H1 (cell line): ENCODE measurements around the gene IDH2. TPM values are rescaled to one million over a fixed set of nuclear protein-coding genes. Genes with fewer than 3 reads are reported as not detected.

Experiments
- CTCF ChIA-PET: fragments of 300-600 bp; sonication (Branson Sonifier 250); formaldehyde crosslinking; loops from one replicate; lab custom pipeline; 2021; ENCODE audit not compliant: partially characterized antibody; lab: Charles Lee
- POLR2A ChIA-PET: fragments of 300-600 bp; sonication (Branson Sonifier 250); formaldehyde crosslinking; loops from one replicate; lab custom pipeline; 2021; ENCODE audit warnings: inconsistent platforms; ENCODE audit not compliant: partially characterized antibody; lab: Charles Lee
- DNase-seq, 2 experiments: peaks; one replicate each; pipeline versions ENCODE4 v3.0.0 to v3.0.0-alpha.2; 2010 to 2022; ENCODE audit warnings: low spot score in 2 of 2, low read depth in 1 of 2, mixed read lengths in 1 of 2
- FAIRE-seq: peaks from 2 replicates; lab custom pipeline; 2011; peaks lifted over from hg19 to GRCh38; lab: Jason Lieb, UNC
- H2AFZ ChIP-seq: 2 replicates; pipeline ENCODE4 v1.8.1; 2012; ENCODE audit warnings: low read length, inconsistent platforms
- H2AK5ac ChIP-seq: 2 replicates; pipeline ENCODE4 v1.6.1; 2013; ENCODE audit warnings: low read depth, low read length
- H2BK120ac ChIP-seq: replicated peaks from 2 replicates; pipeline ENCODE3; 2013; ENCODE audit warnings: low read depth, low read length, inconsistent platforms
- H2BK12ac ChIP-seq: 2 replicates; pipeline ENCODE4 v1.6.1; 2013; ENCODE audit warnings: low read depth, low read length
- H2BK15ac ChIP-seq: 2 replicates; pipeline ENCODE4 v1.6.1; 2013; ENCODE audit warnings: low read length
- H2BK20ac ChIP-seq: 2 replicates; pipeline ENCODE4 v1.6.1; 2013; ENCODE audit warnings: low read length
- H2BK5ac ChIP-seq: 2 replicates; pipeline ENCODE4 v1.6.1; 2013; ENCODE audit warnings: low read depth, low read length
- H3K14ac ChIP-seq: 2 replicates; pipeline ENCODE4 v1.6.1; 2013; ENCODE audit warnings: inconsistent platforms; ENCODE audit not compliant: insufficient read length
- H3K18ac ChIP-seq: 2 replicates; pipeline ENCODE4 v1.6.1; 2013; ENCODE audit warnings: low read length; ENCODE audit errors: extremely low read depth
- H3K23ac ChIP-seq: 2 replicates; pipeline ENCODE4 v1.6.1; 2013; ENCODE audit warnings: inconsistent platforms; ENCODE audit not compliant: insufficient read length
- H3K23me2 ChIP-seq: 2 replicates; pipeline ENCODE4 v1.6.1; 2013; ENCODE audit warnings: low read depth, low read length
- H3K27ac ChIP-seq: 2 replicates; pipeline ENCODE4 v1.6.1; 2011; ENCODE audit warnings: low read depth, low read length, inconsistent platforms
- H3K27me3 ChIP-seq, 4 experiments: replicated peaks in 1 of 4; 1 replicate in 1 of 4; 2 replicates in 3 of 4; pipeline versions ENCODE4 v1.6.1 to v1.8.1; 2011 to 2013; ENCODE audit warnings: low read length in 3 of 4, mild to moderate bottlenecking in 3 of 4, inconsistent platforms in 2 of 4, mixed read lengths in 2 of 4, moderate library complexity in 1 of 4; ENCODE audit not compliant: control insufficient read depth in 3 of 4, insufficient read depth in 3 of 4; ENCODE audit errors: extremely low read depth in 1 of 4
- H3K36me3 ChIP-seq, 4 experiments: 2 replicates each; pipeline versions ENCODE4 v1.6.1 to v1.8.1; 2011 to 2013; ENCODE audit warnings: mild to moderate bottlenecking in 4 of 4, low read length in 3 of 4, moderate library complexity in 2 of 4, control low read depth in 1 of 4, inconsistent platforms in 1 of 4; ENCODE audit not compliant: insufficient read depth in 4 of 4, control insufficient read depth in 2 of 4
- H3K4ac ChIP-seq: replicated peaks from 2 replicates; pipeline ENCODE3; 2013; ENCODE audit warnings: low read length, low read depth, mixed read lengths, inconsistent platforms; ENCODE audit not compliant: insufficient read length
- H3K4me1 ChIP-seq, 4 experiments: replicated peaks in 1 of 4; 1 replicate in 1 of 4; 2 replicates in 3 of 4; pipeline versions ENCODE4 v1.6.1 to v1.8.1; 2011 to 2013; ENCODE audit warnings: low read length in 3 of 4, inconsistent platforms in 2 of 4, mixed read lengths in 1 of 4; ENCODE audit not compliant: insufficient read depth in 4 of 4, control insufficient read depth in 3 of 4
- H3K4me2 ChIP-seq, 2 experiments: 2 replicates each; pipeline versions ENCODE4 v1.6.1 to v1.8.1; 2011 to 2013; ENCODE audit warnings: low read depth in 2 of 2, low read length in 2 of 2, control low read depth in 1 of 2, inconsistent platforms in 1 of 2, mild to moderate bottlenecking in 1 of 2; ENCODE audit not compliant: insufficient read depth in 1 of 2
- H3K4me3 ChIP-seq, 4 experiments: fragments of 200-600, 300-600 bp in 1 of 4; sonication (generic), shearing (Covaris generic), sonication (Bioruptor Twin) in 1 of 4; 2 replicates each; pipeline versions ENCODE4 v1.5.1 to v1.8.1; 2011 to 2016; ENCODE audit warnings: low read length in 4 of 4, low read depth in 3 of 4, control low read depth in 2 of 4, inconsistent platforms in 2 of 4, mild to moderate bottlenecking in 2 of 4, mixed read lengths in 1 of 4, moderate library complexity in 1 of 4; ENCODE audit not compliant: insufficient read depth in 2 of 4; ENCODE audit errors: extremely low read depth in 1 of 4
- H3K56ac ChIP-seq: replicated peaks from 2 replicates; pipeline ENCODE3; 2013; ENCODE audit warnings: low read depth, mild to moderate bottlenecking, mixed read lengths, low read length, inconsistent platforms; ENCODE audit not compliant: insufficient read length
- H3K79me1 ChIP-seq: 2 replicates; pipeline ENCODE4 v1.6.1; 2013; ENCODE audit warnings: low read depth, low read length, control low read depth
- H3K79me2 ChIP-seq, 2 experiments: 2 replicates each; pipeline versions ENCODE4 v1.6.1 to v1.8.1; 2012 to 2013; ENCODE audit warnings: low read length in 2 of 2, mild to moderate bottlenecking in 2 of 2, inconsistent platforms in 1 of 2; ENCODE audit not compliant: insufficient read depth in 2 of 2, control insufficient read depth in 1 of 2
- H3K9ac ChIP-seq, 4 experiments: replicated peaks in 1 of 4; 1 replicate in 1 of 4; 2 replicates in 3 of 4; pipeline versions ENCODE4 v1.6.1 to v1.8.1; 2011 to 2013; ENCODE audit warnings: low read depth in 3 of 4, low read length in 3 of 4, control low read depth in 2 of 4, mild to moderate bottlenecking in 2 of 4, moderate library complexity in 2 of 4, inconsistent platforms in 1 of 4; ENCODE audit errors: extremely low read depth in 1 of 4
- H3K9me3 ChIP-seq, 2 experiments: 2 replicates each; pipeline versions ENCODE4 v1.6.1 to v1.8.1; 2012 to 2013; ENCODE audit warnings: mild to moderate bottlenecking in 2 of 2, moderate library complexity in 2 of 2, control low read depth in 1 of 2, inconsistent platforms in 1 of 2, low read depth in 1 of 2, low read length in 1 of 2, mixed read lengths in 1 of 2; ENCODE audit not compliant: insufficient read depth in 2 of 2
- H4K20me1 ChIP-seq, 2 experiments: replicated peaks in 1 of 2; 2 replicates each; pipeline versions ENCODE3 to v1.8.1; 2011 to 2013; ENCODE audit warnings: inconsistent platforms in 2 of 2, low read length in 2 of 2, mild to moderate bottlenecking in 1 of 2; ENCODE audit not compliant: insufficient read depth in 2 of 2, control insufficient read depth in 1 of 2
- H4K5ac ChIP-seq: 2 replicates; pipeline ENCODE4 v1.6.1; 2013; ENCODE audit warnings: low read length, low read depth, mixed read lengths, inconsistent platforms; ENCODE audit not compliant: insufficient read length
- H4K8ac ChIP-seq: 2 replicates; pipeline ENCODE4 v1.8.0; 2013; ENCODE audit warnings: mild to moderate bottlenecking, moderate library complexity, low read length, inconsistent platforms; ENCODE audit not compliant: insufficient read depth; ENCODE audit errors: extremely low read depth
- H4K91ac ChIP-seq: replicated peaks from 2 replicates; pipeline ENCODE3; 2013; ENCODE audit warnings: low read length, mixed read lengths, inconsistent platforms; ENCODE audit not compliant: insufficient read length
- ATF3 ChIP-seq: IDR thresholded peaks from 2 replicates; pipeline ENCODE4 v1.6.1; 2011; ENCODE audit warnings: low read depth, mild to moderate bottlenecking, low read length; ENCODE audit not compliant: insufficient read depth
- CREB1 ChIP-seq: IDR thresholded peaks from 2 replicates; pipeline ENCODE4 v1.6.1; 2012; ENCODE audit warnings: inconsistent platforms
- CTBP2 ChIP-seq: IDR thresholded peaks from 2 replicates; pipeline ENCODE4 v1.7.0; 2011; ENCODE audit warnings: borderline replicate concordance, mild to moderate bottlenecking, moderate library complexity, mixed read lengths, low read length; ENCODE audit not compliant: insufficient read depth, insufficient read length
- GABPA ChIP-seq: IDR thresholded peaks from 2 replicates; pipeline ENCODE4 v1.6.1; 2011; ENCODE audit warnings: mild to moderate bottlenecking, low read length, moderate library complexity, borderline replicate concordance; ENCODE audit not compliant: insufficient read depth
- KDM1A ChIP-seq: fragments of 200-600, 300-600 bp; sonication (generic); IDR thresholded peaks from 2 replicates; pipeline ENCODE4 v1.7.1; 2016; ENCODE audit warnings: mild to moderate bottlenecking, low read length, borderline replicate concordance
- KDM4A ChIP-seq: IDR thresholded peaks from one replicate; pipeline ENCODE4 v1.7.1; 2012; ENCODE audit warnings: low read depth, mild to moderate bottlenecking, moderate library complexity, low read length, inconsistent platforms; ENCODE audit not compliant: severe bottlenecking
- NRF1 ChIP-seq: IDR thresholded peaks from 2 replicates; pipeline ENCODE4 v1.6.1; 2011; ENCODE audit warnings: mild to moderate bottlenecking, low read depth, low read length, improper control_type of control experiment
- POLR2A ChIP-seq, 2 experiments: IDR thresholded peaks; 1 replicate in 1 of 2; 2 replicates in 1 of 2; pipeline ENCODE4 v1.6.1; 2011; ENCODE audit warnings: low read depth in 2 of 2, low read length in 2 of 2, mild to moderate bottlenecking in 2 of 2; ENCODE audit errors: control extremely low read depth in 1 of 2
- RFX5 ChIP-seq: IDR thresholded peaks from 2 replicates; pipeline ENCODE4 v1.6.1; 2011; ENCODE audit warnings: low read depth, low read length, improper control_type of control experiment, borderline replicate concordance
- RXRA ChIP-seq: IDR thresholded peaks from 2 replicates; pipeline ENCODE4 v1.6.1; 2011; ENCODE audit warnings: low read depth, mild to moderate bottlenecking, low read length, moderate library complexity; ENCODE audit not compliant: insufficient read depth
- SIN3A ChIP-seq, 2 experiments: IDR thresholded peaks in 1 of 2; conservative IDR thresholded peaks in 1 of 2; 2 replicates each; pipeline ENCODE4 v1.6.1; 2011 to 2012; ENCODE audit warnings: low read length in 2 of 2, improper control_type of control experiment in 1 of 2, low read depth in 1 of 2, mild to moderate bottlenecking in 1 of 2
- SIRT6 ChIP-seq: IDR thresholded peaks from one replicate; pipeline ENCODE4 v1.7.1; 2012; ENCODE audit warnings: low read length, inconsistent platforms
- TCF12 ChIP-seq: IDR thresholded peaks from 2 replicates; pipeline ENCODE4 v1.6.1; 2011; ENCODE audit warnings: low read depth, mild to moderate bottlenecking, low read length
- WGBS, 2 experiments: shearing (Covaris generic) in 1 of 2; methylation state at CpG; one replicate each; pipeline versions ENCODE4 v1.1.6 to v1.1.7; 2013 to 2015; ENCODE audit warnings: low lambda C conversion rate in 2 of 2, mixed read lengths in 2 of 2, inconsistent platforms in 1 of 2, low coverage in 1 of 2, missing lambda C conversion rate in 1 of 2; ENCODE audit not compliant: insufficient replicate concordance in 2 of 2, insufficient coverage in 1 of 2, insufficient read length in 1 of 2; ENCODE audit errors: extremely low coverage in 1 of 2, missing lambda C conversion rate in 1 of 2; 5-methylcytosine and 5-hydroxymethylcytosine counted together
- polyA plus RNA-seq, 7 experiments: library from polyadenylated mRNA; depleted of rRNA in 3 of 7; stranded (reverse) in 5 of 7; unstranded in 2 of 7; fragments of >200 nt in 5 of 7; fragments of 200-250 nt in 2 of 7; gene quantifications; 1 replicate in 5 of 7; 2 replicates in 1 of 7; 4 replicates in 1 of 7; pipeline versions ENCODE4 v1.2.1 to v1.2.3, GENCODE V29; 2011 to 2013; ENCODE audit warnings: missing spikeins in 2 of 7, mixed read lengths in 2 of 7
- total RNA-seq: library from RNA; stranded (reverse); fragmentation: NEBNext Ultra II Directional; extraction: Animal tissue kit (Norgen Biotek cat#: 25700); gene quantifications from 2 replicates; pipeline ENCODE4 v1.2.1, GENCODE V29; 2021

Gene IDH2
- total and polyA plus RNA-seq, 2 of the 8 experiments (the other 6 are each of a cell fraction or from before 2014, with no cell fraction given), result 64.2 to 84.6 TPM

GRCh38 chr15:90065682-90066049 lies 36.6 kb downstream of the IDH2 start:
- 85% methylated on average over 7 of the region's 7 CpGs; no CpG with 5 or more reads in 1 of the 2 experiments for WGBS, 2 experiments
- Histone ChIP-seq H3K27me3 (no peaks in the 10 kb centered on the region), H3K23ac (no peak overlapping the region), H3K4me1 (peaks cover 5 to 42% (median 33%) of the 10 kb centered on the region in 4 experiments), H2AFZ (no peak overlapping the region), H3K18ac (0 out of 2 replicates have a peak overlapping the region, but pooled peaks have one; percentile 38), H3K79me1 (peaks cover 6% of the 10 kb centered on the region; the same call in 1 of the 2 replicates), H4K5ac (no peak overlapping the region), H3K9me3 (no peaks in the 10 kb centered on the region), H3K4ac (no peak overlapping the region), H3K9ac (no peak overlapping the region)
- no peak for FAIRE-seq
- CTCF ChIA-PET, result interaction anchor here (0.8 to 2.2 kb wide), 4 partner anchors 9 to 94 kb away, joined by 3 to 6 read pairs (median 4); no protein-coding TSS in a partner anchor
- DNase-seq, result no peak
- POLR2A ChIA-PET, result interaction anchor here (1.0 to 1.7 kb wide), 4 partner anchors 11 to 65 kb away, joined by 3 to 5 read pairs (median 4); partner anchors contain the start of gene ZNF710
- TF ChIP-seq CREB1, result no peak
- no peak for TF ChIP-seq RXRA
- no peak for TF ChIP-seq KDM4A
- TF ChIP-seq SIN3A (conservative IDR thresholded peaks at IDR 0.05 in 1 of 2, IDR thresholded peaks at IDR 0.05 in 1 of 2; ENCODE audit: low read depth in 1 of 2, low read length in 2 of 2), result no peak
- TF ChIP-seq KDM1A, result no peak
- TF ChIP-seq GABPA, result no peak
- no peak for TF ChIP-seq TCF12
- no peak for TF ChIP-seq NRF1
- TF ChIP-seq CTBP2, result no peak
- TF ChIP-seq SIRT6, result no peak
- TF ChIP-seq RFX5, result no peak
- TF ChIP-seq ATF3, result no peak
- no peak for TF ChIP-seq POLR2A (IDR thresholded peaks at IDR 0.05; ENCODE audit: control extremely low read depth in 1 of 2, low read depth in 2 of 2, low read length in 2 of 2)
- TF ChIP-seq, all 59 proteins: peak for 0
- Histone ChIP-seq H3K4me3 (no peak overlapping the region), H4K20me1 (no peaks in the 10 kb centered on the region), H2BK15ac (no peak overlapping the region), H3K79me2 (peaks cover 0 to 2% of the 10 kb centered on the region in 2 experiments; a peak in 2 of 4 replicates), H2BK12ac (peak overlapping the region; percentile 94), H3K14ac (no peak overlapping the region), H3K36me3 (peaks cover 0 to 9% (median 1%) of the 10 kb centered on the region in 4 experiments; a peak in 2 of 8 replicates), H4K91ac (no peak overlapping the region), H2BK120ac (no peak overlapping the region), H2BK20ac (no peak overlapping the region), H4K8ac (no peak overlapping the region; the same call in 1 of the 2 replicates), H2AK5ac (0 out of 2 replicates have a peak overlapping the region, but pooled peaks have one; percentile 60), H3K27ac (no peak overlapping the region), H3K23me2 (no peaks in the 10 kb centered on the region), H3K56ac (no peak overlapping the region), H3K4me2 (no peak overlapping the region), H2BK5ac (peak overlapping the region; percentile 80; the same call in 1 of the 2 replicates)
